ENCODE data around the gene PKD2L1.

PKD2L1 gene

GRCh38 chr10:100265821-100266485 is 64.1 kb downstream of the PKD2L1 start:
- H2AFZ ChIP-seq = no peak overlapping the region
- H3K4me3 ChIP-seq (ENCODE audit: low read depth, low read length) = no peak overlapping the region
- H3K27me3 ChIP-seq (ENCODE audit: control insufficient read depth, insufficient read depth, low read length) = no peaks in the 10 kb centered on the region
- H3K79me2 ChIP-seq = peaks cover 23% of the 10 kb centered on the region
- H3K27ac ChIP-seq = no peak overlapping the region
- H3K36me3 ChIP-seq (ENCODE audit: control insufficient read depth, insufficient read depth, low read length) = no peaks in the 10 kb centered on the region
- H3K4me2 ChIP-seq (ENCODE audit: low read length) = no peak overlapping the region
- no peaks in the 10 kb centered on the region for H3K4me1 ChIP-seq
- no peak for TF ChIP-seq CTCF (IDR thresholded peaks at IDR 0.05)
- H3K9me3 ChIP-seq (ENCODE audit: control insufficient read depth, low read length) = no peaks in the 10 kb centered on the region
- H3K9ac ChIP-seq = no peak overlapping the region

DNA sequence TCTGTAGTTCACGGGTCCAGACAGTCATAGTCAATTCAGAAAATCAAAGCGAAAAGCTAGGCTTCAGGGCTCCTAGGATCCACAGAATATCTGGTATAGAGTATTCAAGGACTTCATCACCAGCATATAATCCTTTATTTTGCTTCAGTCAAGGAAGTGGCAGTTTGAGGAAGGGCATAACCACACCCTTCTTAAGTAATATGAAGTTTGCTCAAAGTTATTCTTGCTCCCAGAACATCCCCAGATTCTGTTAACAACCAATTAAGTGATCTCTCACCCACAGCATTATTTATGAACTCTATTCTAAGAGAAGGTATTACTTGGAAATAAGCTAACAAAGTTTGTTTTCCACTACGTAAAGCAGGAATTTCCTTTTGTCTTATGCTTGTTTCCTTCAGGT is 75.8 kb downstream of the PKD2L1 start:
- H3K36me3 ChIP-seq (ENCODE audit: control insufficient read depth, insufficient read depth, low read length) = no peaks in the 10 kb centered on the region
- no peak overlapping the region for H3K27ac ChIP-seq
- H3K9ac ChIP-seq = no peak overlapping the region
- no peak overlapping the region for H3K4me2 ChIP-seq (ENCODE audit: low read length)
- H3K79me2 ChIP-seq = peaks cover 2% of the 10 kb centered on the region
- no peak overlapping the region for H3K4me3 ChIP-seq (ENCODE audit: low read depth, low read length)
- H3K4me1 ChIP-seq = no peaks in the 10 kb centered on the region
- H3K27me3 ChIP-seq (ENCODE audit: control insufficient read depth, insufficient read depth, low read length) = no peaks in the 10 kb centered on the region
- no peaks in the 10 kb centered on the region for H3K9me3 ChIP-seq (ENCODE audit: control insufficient read depth, low read length)
- no peak for TF ChIP-seq CTCF (IDR thresholded peaks at IDR 0.05)
- H2AFZ ChIP-seq = no peak overlapping the region

- Histone ChIP-seq H3K27me3 (ENCODE audit: control insufficient read depth, insufficient read depth, low read length) (no peaks in the 10 kb centered on the region), H3K9ac (no peak overlapping the region), H3K27ac (no peak overlapping the region), H2AFZ (no peak overlapping the region), H3K4me2 (ENCODE audit: low read length) (no peak overlapping the region), H3K4me1 (no peaks in the 10 kb centered on the region), H3K4me3 (ENCODE audit: low read depth, low read length) (no peak overlapping the region), H3K36me3 (ENCODE audit: control insufficient read depth, insufficient read depth, low read length) (no peaks in the 10 kb centered on the region), H3K79me2 (peaks cover 2% of the 10 kb centered on the region), H3K9me3 (ENCODE audit: control insufficient read depth, low read length) (no peaks in the 10 kb centered on the region)
- TF ChIP-seq CTCF (IDR thresholded peaks at IDR 0.05) = no peak
These were observed 77.0 kb downstream of the PKD2L1 start for GRCh38 chr10:100253041-100253440.

GRCh38 chr10:100248820-100249219 is 81.2 kb downstream of the PKD2L1 start:
- Histone ChIP-seq H3K27me3 (ENCODE audit: control insufficient read depth, insufficient read depth, low read length) (no peaks in the 10 kb centered on the region), H3K27ac (no peak overlapping the region), H2AFZ (no peak overlapping the region), H3K9me3 (ENCODE audit: control insufficient read depth, low read length) (no peaks in the 10 kb centered on the region), H3K9ac (no peak overlapping the region), H3K4me2 (ENCODE audit: low read length) (no peak overlapping the region), H3K79me2 (no peaks in the 10 kb centered on the region), H3K4me1 (no peaks in the 10 kb centered on the region), H3K4me3 (ENCODE audit: low read depth, low read length) (no peak overlapping the region), H3K36me3 (ENCODE audit: control insufficient read depth, insufficient read depth, low read length) (no peaks in the 10 kb centered on the region)
- TF ChIP-seq CTCF (IDR thresholded peaks at IDR 0.05) = no peak
